GM12878 (cell line): Measurements from ENCODE around the gene TFAP2B. TPM values are rescaled to one million over a fixed set of nuclear protein-coding genes. Genes with fewer than 3 reads are reported as not detected.
A peak's percentile ranks its signal among the peaks of the same experiment; 100 is the strongest.

ENCODE experiments used
- ATAC-seq: fragments of 200-7000 bp; cut with Tn5 transposase; 3 replicates; pipeline ENCODE4 v1.9.1; 2020; ENCODE audit warnings: mild to moderate bottlenecking, moderate library complexity
- BruUV-seq: library from RNA; stranded (reverse); fragments of 400-500 nt; replicated peaks from 2 replicates; lab custom pipeline; 2021; lab: Mats Ljungman, UMichigan
- CTCF ChIA-PET: fragments of 300-600 bp; sonication (Branson Sonifier 250); formaldehyde crosslinking; extraction: SDS; loops from one replicate; lab custom pipeline; 2021; ENCODE audit warnings: inconsistent platforms; lab: Yijun Ruan, JAX
- POLR2A ChIA-PET: fragments of 350-600 bp; formaldehyde crosslinking; extraction: SDS; loops from one replicate; lab custom pipeline; 2021; ENCODE audit warnings: inconsistent platforms; lab: Charles Lee
- RAD21 ChIA-PET: fragments of 300-600 bp; sonication (Branson Sonifier 250); formaldehyde crosslinking; loops from one replicate; lab custom pipeline; 2023; ENCODE audit warnings: antibody characterized with exemption; ENCODE audit not compliant: unreplicated experiment; lab: Charles Lee
- SMC1A ChIA-PET: fragments of 300-600 bp; sonication (Branson Sonifier 250); formaldehyde crosslinking; loops from one replicate; lab custom pipeline; 2023; ENCODE audit not compliant: unreplicated experiment, uncharacterized antibody; lab: Charles Lee
- DNase-seq: peaks from one replicate; pipeline ENCODE4 v3.0.0-alpha.2; 2011; ENCODE audit warnings: low read depth, low spot score
- FAIRE-seq: peaks from 3 replicates; lab custom pipeline; 2011; peaks lifted over from hg19 to GRCh38; lab: Jason Lieb, UNC
- H2AFZ ChIP-seq: 2 replicates; pipeline ENCODE4 v1.6.0; 2011; ENCODE audit warnings: low read depth, low read length, control low read depth; ENCODE audit not compliant: control insufficient read depth
- H3K27ac ChIP-seq: 2 replicates; pipeline ENCODE4 v1.5.1; 2011; ENCODE audit warnings: control low read depth; ENCODE audit not compliant: control insufficient read depth, insufficient read depth
- H3K27me3 ChIP-seq, 2 experiments: replicated peaks in 1 of 2; 2 replicates each; pipeline versions ENCODE4 v1.6.0 to v1.6.1; 2011; ENCODE audit warnings: low read length in 1 of 2; ENCODE audit not compliant: control insufficient read depth in 2 of 2, insufficient read depth in 2 of 2
- H3K36me3 ChIP-seq, 2 experiments: 2 replicates each; pipeline ENCODE4 v1.5.1; 2011; ENCODE audit warnings: low read length in 1 of 2; ENCODE audit not compliant: control insufficient read depth in 2 of 2, insufficient read depth in 2 of 2
- H3K4me1 ChIP-seq: 2 replicates; pipeline ENCODE4 v1.6.1; 2011; ENCODE audit warnings: mild to moderate bottlenecking, low read length, moderate library complexity, mixed read lengths; ENCODE audit not compliant: control insufficient read depth, insufficient read depth
- H3K4me2 ChIP-seq: 2 replicates; pipeline ENCODE4 v1.6.0; 2011; ENCODE audit warnings: control low read depth; ENCODE audit not compliant: control insufficient read depth, insufficient read depth
- H3K4me3 ChIP-seq: fragments of 200-600 bp; sonication (generic); 2 replicates; pipeline ENCODE4 v1.5.1; 2016
- H3K79me2 ChIP-seq: 2 replicates; pipeline ENCODE4 v1.6.0; 2011; ENCODE audit warnings: low read length; ENCODE audit not compliant: control insufficient read depth, insufficient read depth
- H3K9ac ChIP-seq: 2 replicates; pipeline ENCODE4 v1.8.0; 2011; ENCODE audit warnings: low read length, control low read depth, mixed read lengths; ENCODE audit not compliant: control insufficient read depth, insufficient read depth
- H3K9me3 ChIP-seq: replicated peaks from 3 replicates; pipeline ENCODE4 v1.5.1; 2011; ENCODE audit warnings: mild to moderate bottlenecking, low read length; ENCODE audit not compliant: control insufficient read depth, insufficient read depth
- H4K20me1 ChIP-seq: 2 replicates; pipeline ENCODE4 v1.6.0; 2011; ENCODE audit not compliant: control insufficient read depth, insufficient read depth
- BMI1 ChIP-seq: fragments of 450-650 bp; IDR thresholded peaks from 2 replicates; pipeline ENCODE4 v1.6.1; 2016; ENCODE audit warnings: mild to moderate bottlenecking, moderate library complexity, borderline replicate concordance
- FOS ChIP-seq: IDR thresholded peaks from 3 replicates; pipeline ENCODE4 v1.6.1; 2011; ENCODE audit warnings: borderline replicate concordance; ENCODE audit not compliant: insufficient read length; ENCODE audit errors: extremely low read depth
- NFYA ChIP-seq: IDR thresholded peaks from 2 replicates; pipeline ENCODE4 v1.6.1; 2011; ENCODE audit warnings: low read depth, mild to moderate bottlenecking, low read length, improper control_type of control experiment, borderline replicate concordance
- SMAD5 ChIP-seq: IDR thresholded peaks from 2 replicates; pipeline ENCODE4 v1.6.1; 2016; ENCODE audit warnings: antibody characterized with exemption, low read depth
- ZBTB4 ChIP-seq: fragments of 450-650 bp; formaldehyde crosslinking; IDR thresholded peaks from 2 replicates; pipeline ENCODE4 v1.4.0; 2022; ENCODE audit warnings: mild to moderate bottlenecking, moderate library complexity
- WGBS: methylation state at CpG from one replicate; pipeline ENCODE4 v1.1.6; 2016; ENCODE audit warnings: low lambda C conversion rate; ENCODE audit not compliant: insufficient replicate concordance, insufficient coverage; ENCODE audit errors: missing lambda C conversion rate; 5-methylcytosine and 5-hydroxymethylcytosine counted together
- in situ Hi-C: fragments of 300-500 bp; cut with MboI; formaldehyde crosslinking; loops from 9 replicates; pipeline ENCODE4 v1.14.3; 2018; ENCODE audit warnings: mixed read lengths
- intact Hi-C: fragments of 100-400 bp; cut with micrococcal nuclease; formaldehyde crosslinking; loops from one replicate; pipeline ENCODE4 v1.14.2; 2022; ENCODE audit not compliant: unreplicated experiment
- polyA plus RNA-seq, 11 experiments: library from polyadenylated mRNA; depleted of rRNA in 4 of 11; unstranded in 6 of 11; stranded (reverse) in 5 of 11; fragments of >200 nt; fragmentation: Nextera tagmentation in 4 of 11; fragmentation: Illumina TruSeq in 1 of 11; extraction: Ambion mirVana in 4 of 11; extraction: Trizol in 1 of 11; gene quantifications; 1 replicate in 1 of 11; 2 replicates in 10 of 11; pipeline versions ENCODE4 v1.2.1 to v1.2.3, GENCODE V29; 2011 to 2016; ENCODE audit warnings: inconsistent platforms in 2 of 11, missing spikeins in 2 of 11, low read depth in 1 of 11
- total RNA-seq, 4 experiments: library from RNA; depleted of rRNA in 3 of 4; stranded (reverse); fragments of >200 nt in 3 of 4; fragmentation: Illumina TruSeq in 1 of 4; extraction: Trizol in 1 of 4; gene quantifications; 2 replicates each; pipeline versions ENCODE4 v1.2.1 to v1.2.3, GENCODE V29; 2013 to 2021

Gene TFAP2B
- total and polyA plus RNA-seq, 10 of the 15 experiments (the other 5 are each of a cell fraction or from before 2014, with no cell fraction given): 0.03 to 0.15 (median 0.07) TPM; not detected in 5

GRCh38 chr6:50820869-50821264 is 2.2 kb downstream of the TFAP2B start:
- H3K27me3 ChIP-seq: peaks cover 5 to 32% of the 10 kb centered on the region in 2 experiments

More at GRCh38 chr6:50820869-50821264, 2.2 kb downstream of the TFAP2B start:
- ChIA-PET CTCF (no interaction called here), RAD21 (interaction anchor here (0.8 kb wide), 1 partner anchor 530 kb away, joined by 3 read pairs; no protein-coding TSS in a partner anchor)
- no TSS peak for BruUV-seq
- ATAC-seq: no peak
- 22% methylated on average over 5 of the region's 5 CpGs for WGBS
- intact Hi-C loops: no loop called here
- Histone ChIP-seq H3K9me3 (no peaks in the 10 kb centered on the region), H3K4me2 (no peak overlapping the region)
- TF ChIP-seq NFYA: no peak
- TF ChIP-seq BMI1: 0 out of 2 replicates have a peak, but pooled peaks have one; percentile 2
- no peak for TF ChIP-seq ZBTB4
- no peak for TF ChIP-seq SMAD5
- no peak for TF ChIP-seq FOS
- TF ChIP-seq, all 136 proteins: peak for 1
- no peaks in the 10 kb centered on the region for H3K4me1 ChIP-seq
- FAIRE-seq (no peak), DNase-seq (no peak)
- no peaks in the 10 kb centered on the region for H4K20me1 ChIP-seq
- H3K4me3 ChIP-seq: no peak overlapping the region
- no peak overlapping the region for H3K27ac ChIP-seq
- no peaks in the 10 kb centered on the region for H3K79me2 ChIP-seq
- no peak overlapping the region for H2AFZ ChIP-seq
- POLR2A ChIA-PET: interaction anchor here (0.6 kb wide), 1 partner anchor 678 kb away, joined by 4 read pairs; no protein-coding TSS in a partner anchor
- H3K36me3 ChIP-seq: no peaks in the 10 kb centered on the region
- H3K9ac ChIP-seq: no peak overlapping the region
- SMC1A ChIA-PET: interaction anchor here (1.1 kb wide), 1 partner anchor 529 kb away, joined by 3 read pairs; no protein-coding TSS in a partner anchor
- in situ Hi-C loops: no loop called here
